ENCODE results near the gene SCAMP2. TPM values are rescaled to one million over a fixed set of nuclear protein-coding genes. Genes with fewer than 3 reads are reported as not detected.

The SCAMP2 gene
- total RNA-seq, 4 donors from 2014 or later = 55.5 to 99.4 (median 63.7) TPM

- ATAC-seq (ENCODE audit: low FRiP score) = no peak
Observed at GRCh38 chr15:74882528-74882927, 9.4 kb upstream of the SCAMP2 start.

GRCh38 chr15:74878273-74878672, 5.1 kb upstream of the SCAMP2 start:
- ATAC-seq (ENCODE audit: low FRiP score) = no peak
- DNase-seq (ENCODE audit: low spot score) = no peak
- TF ChIP-seq CTCF (IDR thresholded peaks at IDR 0.05) = no peak

More at GRCh38 chr15:74882528-74882927, 9.4 kb upstream of the SCAMP2 start:
- TF ChIP-seq CTCF (IDR thresholded peaks at IDR 0.05) = no peak
- DNase-seq (ENCODE audit: low spot score) = no peak

DNA sequence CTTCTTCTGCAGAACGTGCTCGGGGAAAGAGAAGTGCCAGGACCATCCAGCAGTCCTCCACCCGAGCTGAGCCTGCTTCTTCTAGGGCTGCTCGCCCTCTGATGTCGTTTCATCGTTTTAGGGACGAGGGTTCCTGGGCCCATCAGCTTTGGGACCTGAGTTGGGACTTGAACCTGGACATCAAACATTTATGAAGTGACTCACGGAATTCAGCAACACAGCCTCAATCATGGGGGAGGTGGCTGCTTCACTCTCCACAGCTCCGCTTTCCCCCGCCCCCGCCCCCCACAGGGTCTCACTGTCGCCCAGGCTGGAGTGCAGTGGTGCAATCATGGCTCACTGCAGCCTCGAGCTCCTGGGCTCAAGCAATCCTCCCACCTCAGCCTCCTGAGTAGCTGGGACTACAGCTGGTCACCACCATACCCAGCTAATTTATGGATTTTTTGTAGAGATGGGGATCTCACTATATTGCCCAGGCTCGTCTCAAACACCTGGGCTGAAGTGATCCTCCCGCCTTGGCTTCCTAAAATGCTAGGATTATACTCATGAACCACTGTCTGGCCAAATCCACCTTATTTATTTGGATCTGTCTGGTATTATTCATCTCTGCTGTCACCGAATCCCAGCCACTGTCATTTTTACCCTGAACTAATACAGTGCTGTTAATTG, 725 bp upstream of the SCAMP2 start:
- DNase-seq (ENCODE audit: low spot score) = no peak
- ATAC-seq (ENCODE audit: low FRiP score) = no peak
- TF ChIP-seq CTCF (IDR thresholded peaks at IDR 0.05) = no peak

GRCh38 chr15:74872702-74873035, 496 bp downstream of the SCAMP2 start:
- ATAC-seq (ENCODE audit: low FRiP score) = no peak
- no peak for DNase-seq (ENCODE audit: low spot score)
- TF ChIP-seq CTCF (IDR thresholded peaks at IDR 0.05) = no peak

GRCh38 chr15:74870436-74871215, 2.5 kb downstream of the SCAMP2 start:
- no peak for DNase-seq (ENCODE audit: low spot score)
- no peak for ATAC-seq (ENCODE audit: low FRiP score)
- TF ChIP-seq CTCF (IDR thresholded peaks at IDR 0.05) = no peak

- ATAC-seq (ENCODE audit: low FRiP score) (no peak), DNase-seq (ENCODE audit: low spot score) (no peak)
- no peak for TF ChIP-seq CTCF (IDR thresholded peaks at IDR 0.05)
Observed at GRCh38 chr15:74869726-74870407, 3.3 kb downstream of the SCAMP2 start.

Data from omental fat pad (tissue), 4 donors.